ENCODE measurements around the gene PCDHGB4.
"Not testable (repeated sequence)": the region's sequence is repeated elsewhere in the genome, so short reads cannot be mapped to it uniquely, and the experiment has no call there.

PCDHGB4 gene

DNA sequence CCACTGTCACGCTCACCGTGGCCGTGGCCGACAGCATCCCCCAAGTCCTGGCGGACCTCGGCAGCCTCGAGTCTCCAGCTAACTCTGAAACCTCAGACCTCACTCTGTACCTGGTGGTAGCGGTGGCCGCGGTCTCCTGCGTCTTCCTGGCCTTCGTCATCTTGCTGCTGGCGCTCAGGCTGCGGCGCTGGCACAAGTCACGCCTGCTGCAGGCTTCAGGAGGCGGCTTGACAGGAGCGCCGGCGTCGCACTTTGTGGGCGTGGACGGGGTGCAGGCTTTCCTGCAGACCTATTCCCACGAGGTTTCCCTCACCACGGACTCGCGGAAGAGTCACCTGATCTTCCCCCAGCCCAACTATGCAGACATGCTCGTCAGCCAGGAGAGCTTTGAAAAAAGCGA, 45.2 kb downstream of the PCDHGB4 start:
- not testable (repeated sequence) for DNase-seq

DNA sequence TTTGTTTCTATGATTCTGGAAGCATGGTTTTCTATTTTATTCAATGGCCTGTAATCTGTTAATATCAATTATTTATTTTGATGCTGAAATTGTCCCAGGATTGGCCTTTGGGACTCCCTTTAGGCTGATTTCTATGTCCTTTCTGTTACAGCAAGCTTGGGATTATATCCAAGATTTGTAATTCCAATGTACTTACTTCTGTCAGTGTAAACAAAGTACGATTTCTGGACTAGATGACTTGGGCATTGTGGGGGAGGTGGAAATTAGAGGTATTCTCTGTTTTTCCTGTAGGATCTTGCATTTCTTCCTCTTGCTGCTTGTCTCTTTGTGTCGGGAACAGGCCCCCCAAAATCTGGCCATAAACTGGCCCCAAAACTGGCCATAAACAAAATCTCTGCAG, 46.5 kb downstream of the PCDHGB4 start:
- DNase-seq, result no peak

DNA sequence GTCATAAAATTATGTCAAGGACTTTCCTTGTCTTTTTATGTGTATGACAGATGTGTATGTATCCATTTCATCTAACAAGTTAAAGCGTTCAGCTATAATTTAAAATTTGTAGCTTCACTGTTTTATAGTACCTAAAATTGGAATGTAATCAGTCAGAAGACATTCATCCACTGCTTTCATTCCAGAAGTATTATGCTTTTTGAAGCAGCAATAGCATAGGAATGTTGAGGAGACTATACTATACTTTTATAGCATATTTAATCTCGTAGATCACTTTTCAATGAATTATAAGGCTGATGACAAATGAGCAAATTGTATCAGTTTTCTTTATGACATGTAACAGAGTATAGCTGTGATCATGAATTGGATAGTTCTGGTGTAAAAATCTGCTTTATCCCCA, 49.7 kb downstream of the PCDHGB4 start:
- no peak for DNase-seq

DNA sequence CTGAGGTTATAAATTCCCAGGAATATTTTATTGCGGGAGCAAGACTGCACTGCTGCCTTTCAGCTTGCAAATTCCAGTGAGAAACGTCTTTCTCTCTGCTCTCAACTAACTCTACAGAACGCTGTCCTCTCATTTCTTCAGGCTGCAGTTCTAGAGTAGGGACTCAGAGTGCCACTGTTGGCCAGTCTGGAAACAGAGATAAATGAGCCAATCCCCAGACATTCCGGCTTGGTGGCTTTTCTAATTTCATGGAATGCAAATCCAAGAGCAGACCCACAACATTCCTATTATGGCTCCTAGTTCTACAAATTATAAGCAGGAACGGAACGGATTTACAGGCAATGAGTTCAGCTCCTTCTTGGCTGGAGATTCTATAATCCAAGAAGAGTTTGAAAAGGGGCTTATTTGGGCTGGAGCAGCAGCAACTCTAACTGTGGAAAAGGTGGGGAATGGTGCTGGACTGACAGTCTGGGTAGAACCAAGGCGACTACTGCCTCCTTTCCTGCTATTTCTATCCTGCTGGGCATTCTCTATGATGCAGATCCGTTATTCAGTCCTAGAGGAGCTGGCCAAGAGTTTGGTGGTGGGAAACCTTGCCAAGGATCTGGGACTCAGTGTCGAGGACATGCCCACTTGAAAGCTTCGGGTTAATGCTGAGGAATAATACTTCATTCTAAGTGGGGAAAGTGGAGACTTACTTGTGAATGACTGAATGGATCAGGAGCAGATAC, 52.1 kb downstream of the PCDHGB4 start:
- DNase-seq, result no peak

Measured in activated CD4-positive, alpha-beta T cell treated with anti-CD3 and anti-CD28 coated beads for 48 hours (primary cell).